DOHH2 (cell line): ENCODE results near the gene EPHB2.

ENCODE experiments used
- CTCF ChIP-seq: fragments of 200-600 bp; sonication (generic); IDR thresholded peaks from one replicate; pipeline ENCODE4 v1.5.1; 2014; ENCODE audit warnings: antibody characterized with exemption, mild to moderate bottlenecking, low read depth, low read length; ENCODE audit not compliant: poor library complexity, severe bottlenecking
- EZH2phosphoT487 ChIP-seq: fragments of 200-600 bp; sonication (generic); IDR thresholded peaks from 2 replicates; pipeline ENCODE4 v1.6.1; 2017; ENCODE audit warnings: borderline replicate concordance, mild to moderate bottlenecking, antibody characterized with exemption, low read length, moderate library complexity, mixed read lengths

GRCh38 chr1:22851517-22851916, 140.9 kb downstream of the EPHB2 start:
- no peak for TF ChIP-seq EZH2phosphoT487
- no peak for TF ChIP-seq CTCF
